ENCODE measurements around the gene ZNF821.
"Not testable (repeated sequence)": the region's sequence is repeated elsewhere in the genome, so short reads cannot be mapped to it uniquely, and the experiment has no call there.

The ZNF821 gene

GRCh38 chr16:71855937-71856662 lies 27.9 kb downstream of the ZNF821 start:
- DNase-seq, result no peak

GRCh38 chr16:71854369-71854948 lies 29.5 kb downstream of the ZNF821 start:
- DNase-seq, result no peak

GRCh38 chr16:71853413-71853812 lies 30.6 kb downstream of the ZNF821 start:
- no peak for DNase-seq

GRCh38 chr16:71852561-71852960 lies 31.4 kb downstream of the ZNF821 start:
- DNase-seq, result no peak

GRCh38 chr16:71852158-71852557 lies 31.8 kb downstream of the ZNF821 start:
- DNase-seq, result no peak

GRCh38 chr16:71851746-71852145 lies 32.2 kb downstream of the ZNF821 start:
- DNase-seq, result no peak

- DNase-seq, result no peak
Observed at GRCh38 chr16:71848622-71849021, 35.4 kb downstream of the ZNF821 start.

GRCh38 chr16:71847096-71847495 lies 36.9 kb downstream of the ZNF821 start:
- DNase-seq, result no peak

- DNase-seq, result no peak
Observed at GRCh38 chr16:71846431-71846830, 37.6 kb downstream of the ZNF821 start.

GRCh38 chr16:71845639-71846430 lies 38.1 kb downstream of the ZNF821 start, which contains the start of gene ATXN1L:
Gene ATXN1L, plus strand, starts transcription at chr16:71845976. Its CDS starts 3,765 bp downstream, at chr16:71849741.
- DNase-seq, result peak; percentile 59

- no peak for DNase-seq
Observed at GRCh38 chr16:71843572-71843971, 40.4 kb downstream of the ZNF821 start.

- no peak for DNase-seq
Observed at GRCh38 chr16:71840052-71840451, 43.9 kb downstream of the ZNF821 start.

- no peak for DNase-seq
Observed at GRCh38 chr16:71837150-71837549, 46.8 kb downstream of the ZNF821 start.

GRCh38 chr16:71834291-71834690 lies 49.7 kb downstream of the ZNF821 start:
- DNase-seq, result no peak

GRCh38 chr16:71832112-71832511 lies 51.9 kb downstream of the ZNF821 start:
- not testable (repeated sequence) for DNase-seq

GRCh38 chr16:71831698-71832097 lies 52.3 kb downstream of the ZNF821 start:
- not testable (repeated sequence) for DNase-seq

- no peak for DNase-seq
Observed at GRCh38 chr16:71830359-71830758, 53.6 kb downstream of the ZNF821 start.

GRCh38 chr16:71826533-71827017 lies 57.4 kb downstream of the ZNF821 start:
- no peak for DNase-seq

- DNase-seq, result not testable (repeated sequence)
Observed at GRCh38 chr16:71817155-71817500, 66.9 kb downstream of the ZNF821 start.

GRCh38 chr16:71811261-71811803 lies 72.7 kb downstream of the ZNF821 start:
- DNase-seq, result no peak

GRCh38 chr16:71810155-71810530 lies 73.8 kb downstream of the ZNF821 start:
- DNase-seq, result not testable (repeated sequence)
